Mesendoderm (in vitro differentiated cells): ENCODE measurements around the gene TTF2. TPM values are rescaled to one million over a fixed set of nuclear protein-coding genes. Genes with fewer than 3 reads are reported as not detected.

Experiments used
- DNase-seq: peaks from one replicate; pipeline ENCODE4 v3.0.0; 2013
- H2AK5ac ChIP-seq: 2 replicates; pipeline ENCODE4 v1.6.1; 2013; ENCODE audit warnings: low read length, inconsistent platforms
- H2BK120ac ChIP-seq: 2 replicates; pipeline ENCODE4 v1.6.1; 2013; ENCODE audit warnings: low read depth, mild to moderate bottlenecking, low read length, moderate library complexity, mixed read lengths
- H2BK15ac ChIP-seq: replicated peaks from 2 replicates; pipeline ENCODE4 v1.6.1; 2013; ENCODE audit warnings: low read depth, mild to moderate bottlenecking, moderate library complexity
- H2BK5ac ChIP-seq: 2 replicates; pipeline ENCODE4 v1.6.1; 2013; ENCODE audit warnings: low read length, inconsistent platforms
- H3K18ac ChIP-seq: 2 replicates; pipeline ENCODE4 v1.6.1; 2013; ENCODE audit warnings: mild to moderate bottlenecking, low read length, mixed read lengths
- H3K23ac ChIP-seq: one replicate; pipeline ENCODE4 v1.6.1; 2013; ENCODE audit warnings: low read length
- H3K27ac ChIP-seq: 2 replicates; pipeline ENCODE4 v1.5.1; 2013; ENCODE audit warnings: low read depth, mild to moderate bottlenecking, inconsistent platforms, low read length, moderate library complexity
- H3K27me3 ChIP-seq: 2 replicates; pipeline ENCODE4 v1.6.1; 2013; ENCODE audit warnings: low read length, control low read depth, mild to moderate bottlenecking, inconsistent platforms; ENCODE audit not compliant: insufficient read depth, poor library complexity
- H3K36me3 ChIP-seq: 2 replicates; pipeline ENCODE4 v1.6.1; 2013; ENCODE audit warnings: low read length, inconsistent platforms; ENCODE audit not compliant: control insufficient read depth, insufficient read depth
- H3K4ac ChIP-seq: one replicate; pipeline ENCODE4 v1.6.1; 2013; ENCODE audit warnings: low read depth, mild to moderate bottlenecking, low read length, moderate library complexity
- H3K4me1 ChIP-seq: 2 replicates; pipeline ENCODE4 v1.6.1; 2013; ENCODE audit warnings: low read depth, low read length, inconsistent platforms; ENCODE audit not compliant: control insufficient read depth
- H3K4me2 ChIP-seq: 2 replicates; pipeline ENCODE4 v1.6.1; 2013; ENCODE audit warnings: low read length
- H3K4me3 ChIP-seq: 2 replicates; pipeline ENCODE4 v1.5.1; 2013; ENCODE audit warnings: mild to moderate bottlenecking, low read length
- H3K56ac ChIP-seq: one replicate; pipeline ENCODE4 v1.6.1; 2013; ENCODE audit warnings: low read length
- H3K79me1 ChIP-seq: 2 replicates; pipeline ENCODE4 v1.6.1; 2013; ENCODE audit warnings: low read length, inconsistent platforms
- H3K79me2 ChIP-seq: 2 replicates; pipeline ENCODE4 v1.6.1; 2013; ENCODE audit warnings: mild to moderate bottlenecking, low read length; ENCODE audit not compliant: control insufficient read depth, insufficient read depth
- H3K9ac ChIP-seq: 2 replicates; pipeline ENCODE4 v1.6.1; 2013; ENCODE audit warnings: low read length, inconsistent platforms
- H4K5ac ChIP-seq: one replicate; pipeline ENCODE4 v1.6.1; 2013; ENCODE audit warnings: low read length
- H4K8ac ChIP-seq: one replicate; pipeline ENCODE4 v1.6.1; 2013; ENCODE audit warnings: low read depth, mild to moderate bottlenecking, control low read depth, low read length, moderate library complexity
- WGBS: extraction: QIAGEN DNeasy Blood & Tissue Kit; methylation state at CpG from one replicate; pipeline ENCODE4 v1.1.7; 2013; ENCODE audit warnings: low lambda C conversion rate, missing lambda C conversion rate; ENCODE audit not compliant: insufficient coverage; ENCODE audit errors: extremely low coverage; 5-methylcytosine and 5-hydroxymethylcytosine counted together
- polyA plus RNA-seq, 2 experiments: library from polyadenylated mRNA; stranded (reverse); fragments of 200-250 nt; gene quantifications; one replicate each; pipeline ENCODE4 v1.2.3, GENCODE V29; 2013

Gene TTF2
- polyA plus RNA-seq (2013, experiment 1 of 2), result 39.3 TPM
- 35.5 TPM for polyA plus RNA-seq (2013, experiment 2 of 2)

DNA sequence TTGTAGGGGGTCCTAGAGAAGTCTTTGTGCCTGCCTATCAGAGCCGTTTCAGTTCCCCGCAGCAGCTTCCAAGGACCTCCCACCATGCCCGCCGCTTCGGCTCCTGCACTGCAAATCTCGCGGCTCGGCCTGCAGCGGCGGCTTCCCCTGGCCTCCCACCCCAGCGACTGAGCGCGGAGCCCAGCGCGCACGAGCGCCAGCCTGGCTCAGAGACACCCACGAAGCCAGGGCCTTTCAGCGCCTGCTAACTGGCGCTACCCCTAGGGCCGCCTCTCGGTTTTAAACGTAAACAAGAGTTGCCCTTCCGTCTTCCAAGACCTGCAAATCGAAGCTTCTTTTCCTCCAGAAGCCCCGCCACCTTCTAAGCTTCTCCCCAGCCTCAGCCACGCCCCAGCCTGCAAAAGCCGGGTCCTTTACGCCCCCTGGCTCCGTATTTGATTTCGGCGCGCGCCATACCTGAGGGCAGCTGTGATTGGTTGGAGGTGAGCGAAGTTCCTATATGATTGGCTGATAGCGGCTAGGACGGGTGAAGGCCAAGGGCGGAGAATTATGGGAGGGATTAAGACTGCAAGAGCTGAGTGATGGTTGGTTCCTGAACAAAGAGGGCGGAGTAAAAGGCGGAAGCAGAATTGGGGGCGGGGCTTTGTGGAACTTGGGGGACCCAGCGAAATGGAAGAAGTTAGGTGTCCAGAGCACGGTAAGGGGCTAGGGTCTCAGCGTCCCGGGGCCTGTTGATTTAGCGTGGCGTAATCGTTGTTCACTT, at the start of gene TTF2:
Gene TTF2 (plus strand): TSS at position 649 of the 763 bp plus-strand sequence. CDS start 21 bp downstream, at position 670.
- no CpG with 5 or more reads among the region's 48 CpGs for WGBS
- Histone ChIP-seq H3K79me1 (peaks cover 1% of the 10 kb centered on the region), H2BK120ac (no peak within 1 kb of the TSS), H3K18ac (peak within 1 kb of the TSS; percentile 33), H3K4ac (no peak within 1 kb of the TSS), H2BK5ac (peak within 1 kb of the TSS; percentile 78), H3K9ac (peak within 1 kb of the TSS; percentile 81), H3K4me1 (no peaks in the 10 kb centered on the region), H3K27me3 (no peaks in the 10 kb centered on the region), H3K4me2 (peak within 1 kb of the TSS; percentile 89), H3K27ac (peak within 1 kb of the TSS; percentile 96), H3K36me3 (no peaks in the 10 kb centered on the region), H4K5ac (no peak within 1 kb of the TSS), H3K4me3 (peak within 1 kb of the TSS; percentile 84), H3K56ac (peak within 1 kb of the TSS; percentile 86), H2BK15ac (no peak within 1 kb of the TSS), H3K23ac (peak within 1 kb of the TSS; percentile 94), H4K8ac (no peak within 1 kb of the TSS), H3K79me2 (peaks cover 2% of the 10 kb centered on the region), H2AK5ac (no peak within 1 kb of the TSS)
- peak; percentile 100 for DNase-seq

- H3K23ac ChIP-seq, result no peak overlapping the region
- no peak overlapping the region for H2AK5ac ChIP-seq
- no CpG with 5 or more reads among the region's 3 CpGs for WGBS
Measured at GRCh38 chr1:117011334-117011733, 48.8 kb upstream of the TTF2 start.

GRCh38 chr1:117013309-117013858, 46.7 kb upstream of the TTF2 start:
- Histone ChIP-seq H3K4me2 (no peak overlapping the region), H3K79me1 (no peaks in the 10 kb centered on the region), H2AK5ac (no peak overlapping the region), H3K18ac (no peak overlapping the region), H3K79me2 (no peaks in the 10 kb centered on the region), H2BK5ac (no peak overlapping the region), H3K27ac (no peak overlapping the region), H3K56ac (no peak overlapping the region), H3K36me3 (no peaks in the 10 kb centered on the region), H3K9ac (no peak overlapping the region), H3K4ac (no peak overlapping the region), H3K23ac (no peak overlapping the region), H2BK120ac (no peak overlapping the region), H4K5ac (no peak overlapping the region), H3K27me3 (no peaks in the 10 kb centered on the region), H3K4me1 (no peaks in the 10 kb centered on the region), H3K4me3 (no peak overlapping the region), H2BK15ac (no peak overlapping the region), H4K8ac (no peak overlapping the region)
- no peak for DNase-seq
- no CpG with 5 or more reads among the region's 5 CpGs for WGBS

More at GRCh38 chr1:117011334-117011733, 48.8 kb upstream of the TTF2 start:
- Histone ChIP-seq H3K4me3 (no peak overlapping the region), H3K79me2 (no peaks in the 10 kb centered on the region), H2BK5ac (no peak overlapping the region), H4K8ac (no peak overlapping the region), H2BK15ac (no peak overlapping the region), H3K79me1 (no peaks in the 10 kb centered on the region), H3K27me3 (no peaks in the 10 kb centered on the region), H3K18ac (no peak overlapping the region), H3K36me3 (no peaks in the 10 kb centered on the region), H3K4ac (no peak overlapping the region), H3K9ac (no peak overlapping the region), H2BK120ac (no peak overlapping the region), H3K4me1 (no peaks in the 10 kb centered on the region), H3K56ac (no peak overlapping the region), H4K5ac (no peak overlapping the region), H3K27ac (no peak overlapping the region), H3K4me2 (no peak overlapping the region)
- DNase-seq, result no peak

- H2AK5ac ChIP-seq, result no peak overlapping the region
- no peak overlapping the region for H2BK15ac ChIP-seq
- H3K79me2 ChIP-seq, result no peaks in the 10 kb centered on the region
- H3K9ac ChIP-seq, result no peak overlapping the region
- no peak overlapping the region for H2BK5ac ChIP-seq
- H3K18ac ChIP-seq, result no peak overlapping the region
- no peaks in the 10 kb centered on the region for H3K79me1 ChIP-seq
- H3K4me3 ChIP-seq, result no peak overlapping the region
- H3K27me3 ChIP-seq, result no peaks in the 10 kb centered on the region
- H3K27ac ChIP-seq, result no peak overlapping the region
- H3K4me1 ChIP-seq, result no peaks in the 10 kb centered on the region
- H3K56ac ChIP-seq, result no peak overlapping the region
- no peak overlapping the region for H2BK120ac ChIP-seq
- no peak overlapping the region for H3K23ac ChIP-seq
- no CpG with 5 or more reads among the region's 5 CpGs for WGBS
- no peak overlapping the region for H4K8ac ChIP-seq
- no peak overlapping the region for H3K4ac ChIP-seq
- H3K36me3 ChIP-seq, result no peaks in the 10 kb centered on the region
- no peak overlapping the region for H4K5ac ChIP-seq
- DNase-seq, result no peak
- no peak overlapping the region for H3K4me2 ChIP-seq
Measured at GRCh38 chr1:117014209-117014608, 45.9 kb upstream of the TTF2 start.

DNA sequence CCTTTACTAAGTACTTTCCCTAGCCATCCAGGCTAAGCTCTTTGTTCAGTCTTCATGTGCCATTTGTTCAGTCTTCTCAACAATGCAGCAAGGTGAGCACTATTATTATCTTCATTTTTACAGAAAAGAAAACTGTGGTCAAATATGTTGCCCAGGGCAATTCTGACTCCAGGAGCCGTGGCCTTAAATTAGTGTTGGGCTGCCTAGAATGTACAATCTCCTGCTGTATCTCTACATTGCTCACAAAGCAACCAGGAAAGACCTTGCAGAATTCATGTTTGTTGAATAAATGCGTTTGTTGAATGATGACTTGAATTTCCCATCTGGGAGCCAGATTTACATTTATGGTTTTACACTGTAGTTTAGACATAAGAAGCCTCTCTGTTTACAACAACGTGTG, 44.4 kb upstream of the TTF2 start:
- Histone ChIP-seq H3K79me2 (no peaks in the 10 kb centered on the region), H3K79me1 (no peaks in the 10 kb centered on the region), H2BK120ac (no peak overlapping the region), H3K23ac (no peak overlapping the region), H3K27me3 (no peaks in the 10 kb centered on the region), H3K36me3 (no peaks in the 10 kb centered on the region), H2AK5ac (no peak overlapping the region), H3K27ac (no peak overlapping the region), H3K9ac (no peak overlapping the region), H3K4me2 (no peak overlapping the region), H2BK5ac (no peak overlapping the region), H3K56ac (no peak overlapping the region), H3K18ac (no peak overlapping the region), H3K4me3 (no peak overlapping the region), H4K5ac (no peak overlapping the region), H4K8ac (no peak overlapping the region), H2BK15ac (no peak overlapping the region), H3K4ac (no peak overlapping the region), H3K4me1 (no peaks in the 10 kb centered on the region)
- no CpG with 5 or more reads among the region's 3 CpGs for WGBS
- no peak for DNase-seq
